A549 (cell line): ENCODE results near the gene ERVMER34-1.

Source experiments
- CHD2 ChIP-seq: fragments of 150-350 bp; IDR thresholded peaks from 2 replicates; pipeline ENCODE4 v1.6.1; 2014; ENCODE audit warnings: low read length; ENCODE audit not compliant: partially characterized antibody
- EP300 ChIP-seq, 2 experiments: fragments of >200 bp; sonication (Bioruptor Twin); formaldehyde crosslinking; IDR thresholded peaks; 2 replicates in 1 of 2; 3 replicates in 1 of 2; pipeline ENCODE4 v1.6.1; 2016 to 2017
- ESRRA ChIP-seq: fragments of 150-350 bp; IDR thresholded peaks from 2 replicates; pipeline ENCODE4 v1.6.1; 2014; ENCODE audit warnings: mild to moderate bottlenecking, low read length, borderline replicate concordance
- HOXB13 ChIP-seq: fragments of 250-450 bp; sonication (Bioruptor Pico); IDR thresholded peaks from 2 replicates; pipeline ENCODE4 v1.5.0; 2020; ENCODE audit warnings: low read depth, mild to moderate bottlenecking, moderate library complexity
- POLR2A ChIP-seq: IDR thresholded peaks from 2 replicates; pipeline ENCODE4 v1.6.1; 2012; ENCODE audit warnings: mild to moderate bottlenecking, low read length
- POLR2AphosphoS2 ChIP-seq: conservative IDR thresholded peaks from 2 replicates; pipeline ENCODE4 v1.6.1; 2012; ENCODE audit warnings: low read length, improper control_type of control experiment, inconsistent platforms
- RAD21 ChIP-seq, 2 experiments: fragments of >200 bp in 1 of 2; sonication (Bioruptor Twin) in 1 of 2; formaldehyde crosslinking in 1 of 2; IDR thresholded peaks in 1 of 2; conservative IDR thresholded peaks in 1 of 2; 2 replicates in 1 of 2; 3 replicates in 1 of 2; pipeline ENCODE4 v1.6.1; 2012 to 2018; ENCODE audit warnings: inconsistent platforms in 1 of 2
- TF ChIP-seq, protein P1 (sequence below): fragments of >200 bp; sonication (Bioruptor Twin); formaldehyde crosslinking; IDR thresholded peaks from 3 replicates; pipeline ENCODE4 v1.5.1; 2016
- TF ChIP-seq, protein P2 (sequence below): fragments of >200 bp; sonication (Bioruptor Twin); formaldehyde crosslinking; IDR thresholded peaks from 2 replicates; pipeline ENCODE4 v1.6.1; 2016

DNA sequence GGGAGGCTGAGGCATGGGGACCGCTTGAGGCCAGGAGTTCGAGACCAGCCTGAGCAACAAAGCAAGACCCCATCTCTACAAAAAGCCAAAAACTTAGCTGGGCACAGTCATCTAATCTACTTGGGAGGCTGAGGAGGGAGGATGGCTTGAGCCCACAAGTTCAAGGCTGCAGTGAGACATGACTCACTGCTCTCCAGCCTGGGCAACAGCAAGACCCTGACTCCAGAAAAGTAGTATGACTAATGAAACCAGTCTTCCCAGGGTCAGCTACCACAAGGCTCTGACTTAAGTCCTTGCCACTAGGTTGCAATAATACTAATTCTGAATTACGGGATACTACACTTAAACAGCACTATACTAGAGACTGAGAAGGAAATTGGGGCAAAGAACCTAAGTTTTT lies 33.1 kb downstream of the ERVMER34-1 start:
- TF ChIP-seq HOXB13 (CRISPR knock-in tag) (no peak), RAD21 (conservative IDR thresholded peaks at IDR 0.05 in 1 of 2, IDR thresholded peaks at IDR 0.05 in 1 of 2) (no peak), EP300 (IDR thresholded peaks at IDR 0.05) (no peak), POLR2A (no peak), POLR2AphosphoS2 (no peak), ESRRA (no peak), CHD2 (no peak)
- TF ChIP-seq, protein P1, sequence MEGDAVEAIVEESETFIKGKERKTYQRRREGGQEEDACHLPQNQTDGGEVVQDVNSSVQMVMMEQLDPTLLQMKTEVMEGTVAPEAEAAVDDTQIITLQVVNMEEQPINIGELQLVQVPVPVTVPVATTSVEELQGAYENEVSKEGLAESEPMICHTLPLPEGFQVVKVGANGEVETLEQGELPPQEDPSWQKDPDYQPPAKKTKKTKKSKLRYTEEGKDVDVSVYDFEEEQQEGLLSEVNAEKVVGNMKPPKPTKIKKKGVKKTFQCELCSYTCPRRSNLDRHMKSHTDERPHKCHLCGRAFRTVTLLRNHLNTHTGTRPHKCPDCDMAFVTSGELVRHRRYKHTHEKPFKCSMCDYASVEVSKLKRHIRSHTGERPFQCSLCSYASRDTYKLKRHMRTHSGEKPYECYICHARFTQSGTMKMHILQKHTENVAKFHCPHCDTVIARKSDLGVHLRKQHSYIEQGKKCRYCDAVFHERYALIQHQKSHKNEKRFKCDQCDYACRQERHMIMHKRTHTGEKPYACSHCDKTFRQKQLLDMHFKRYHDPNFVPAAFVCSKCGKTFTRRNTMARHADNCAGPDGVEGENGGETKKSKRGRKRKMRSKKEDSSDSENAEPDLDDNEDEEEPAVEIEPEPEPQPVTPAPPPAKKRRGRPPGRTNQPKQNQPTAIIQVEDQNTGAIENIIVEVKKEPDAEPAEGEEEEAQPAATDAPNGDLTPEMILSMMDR: no peak
- TF ChIP-seq, protein P2, sequence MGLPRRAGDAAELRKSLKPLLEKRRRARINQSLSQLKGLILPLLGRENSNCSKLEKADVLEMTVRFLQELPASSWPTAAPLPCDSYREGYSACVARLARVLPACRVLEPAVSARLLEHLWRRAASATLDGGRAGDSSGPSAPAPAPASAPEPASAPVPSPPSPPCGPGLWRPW: no peak
